IMR-90 (cell line): Measurements from ENCODE around the gene RCC1. TPM values are rescaled to one million over a fixed set of nuclear protein-coding genes. Genes with fewer than 3 reads are reported as not detected.

Experiments used
- MAFK ChIP-seq: IDR thresholded peaks from 2 replicates; pipeline ENCODE4 v1.6.1; 2012; ENCODE audit warnings: low read depth, low read length, improper control_type of control experiment
- POLR2A ChIP-seq: IDR thresholded peaks from 2 replicates; pipeline ENCODE4 v1.6.1; 2012; ENCODE audit warnings: mild to moderate bottlenecking, low read depth, low read length
- RAD21 ChIP-seq: IDR thresholded peaks from 2 replicates; pipeline ENCODE4 v1.6.1; 2012; ENCODE audit warnings: low read length, improper control_type of control experiment
- polyA plus RNA-seq, 3 experiments: library from polyadenylated mRNA; depleted of rRNA; stranded (reverse); fragments of >200 nt; gene quantifications; 2 replicates each; pipeline ENCODE4 v1.2.3, GENCODE V29; 2012; ENCODE audit warnings: low replicate concordance in 1 of 3
- total RNA-seq: library from RNA; depleted of rRNA; stranded (reverse); fragments of >200 nt; gene quantifications from 2 replicates; pipeline ENCODE4 v1.2.3, GENCODE V29; 2012
- TF ChIP-seq, protein P1 (sequence below): fragments of 150-350 bp; IDR thresholded peaks from 2 replicates; pipeline ENCODE4 v1.6.1; 2016; ENCODE audit warnings: low read depth, mild to moderate bottlenecking, low read length, moderate library complexity, borderline replicate concordance

RCC1 gene
- total and polyA plus RNA-seq, 2 of the 4 experiments (the other 2 are of a cell fraction) = 33.2 to 43.9 TPM

DNA sequence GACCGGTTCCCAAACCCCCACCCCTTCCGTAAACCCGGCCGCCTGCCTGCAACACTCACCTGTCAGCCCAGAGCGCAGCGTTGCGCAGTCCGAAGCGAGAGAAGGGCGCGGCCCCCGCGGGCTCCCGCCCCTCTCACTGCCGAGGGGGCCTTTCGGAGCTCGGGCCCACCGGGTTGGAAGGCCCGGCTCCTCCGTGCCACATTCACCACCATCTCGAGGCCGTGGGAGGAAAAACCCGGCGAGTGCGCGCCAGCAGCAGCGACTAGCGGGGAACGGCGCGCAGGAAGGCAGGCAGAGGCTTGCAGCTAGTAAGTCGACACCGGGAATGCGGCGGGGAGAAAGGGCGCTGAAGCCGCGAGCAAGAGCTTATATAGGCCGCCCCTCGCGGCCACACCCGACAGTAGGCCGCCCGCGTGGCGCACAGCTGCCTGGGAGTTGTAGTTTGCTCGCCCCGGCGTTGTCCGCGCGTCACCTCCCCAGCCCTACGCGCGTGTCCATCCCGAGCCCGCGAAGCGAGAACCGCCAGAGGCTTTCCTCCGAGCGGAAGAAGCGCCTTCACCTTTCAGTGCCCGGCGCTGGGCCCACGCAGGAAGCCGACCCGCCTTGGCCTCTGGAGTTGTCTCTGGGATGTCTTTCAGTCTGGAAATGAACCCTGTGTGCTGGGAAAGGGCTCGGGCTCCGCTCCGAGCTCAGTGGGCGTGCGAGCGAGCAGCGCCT, 75.8 kb downstream of the RCC1 start (continued):
- TF ChIP-seq, protein P1, sequence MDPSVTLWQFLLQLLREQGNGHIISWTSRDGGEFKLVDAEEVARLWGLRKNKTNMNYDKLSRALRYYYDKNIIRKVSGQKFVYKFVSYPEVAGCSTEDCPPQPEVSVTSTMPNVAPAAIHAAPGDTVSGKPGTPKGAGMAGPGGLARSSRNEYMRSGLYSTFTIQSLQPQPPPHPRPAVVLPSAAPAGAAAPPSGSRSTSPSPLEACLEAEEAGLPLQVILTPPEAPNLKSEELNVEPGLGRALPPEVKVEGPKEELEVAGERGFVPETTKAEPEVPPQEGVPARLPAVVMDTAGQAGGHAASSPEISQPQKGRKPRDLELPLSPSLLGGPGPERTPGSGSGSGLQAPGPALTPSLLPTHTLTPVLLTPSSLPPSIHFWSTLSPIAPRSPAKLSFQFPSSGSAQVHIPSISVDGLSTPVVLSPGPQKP = no peak
- no peak for TF ChIP-seq MAFK
- no peak; the same call in 1 of the 2 replicates for TF ChIP-seq RAD21
- TF ChIP-seq POLR2A = peak; percentile 100
